DOHH2 (cell line): Measurements from ENCODE around the gene TAX1BP3.
"Not testable (repeated sequence)": the region's sequence is repeated elsewhere in the genome, so short reads cannot be mapped to it uniquely, and the experiment has no call there.

Experiments used
- H3F3A ChIP-seq: fragments of 200-600 bp; sonication (generic), shearing (Covaris generic); 2 replicates; pipeline ENCODE4 v1.6.0; 2016; ENCODE audit warnings: antibody characterized with exemption, mild to moderate bottlenecking; ENCODE audit not compliant: control insufficient read depth, insufficient read depth
- H3K27ac ChIP-seq: fragments of 200-600 bp; sonication (generic); 2 replicates; pipeline ENCODE4 v1.5.1; 2014; ENCODE audit warnings: low read depth, mild to moderate bottlenecking, low read length, moderate library complexity
- H3K27me3 ChIP-seq: fragments of 200-600 bp; sonication (generic); 2 replicates; pipeline ENCODE4 v1.6.1; 2014; ENCODE audit warnings: mild to moderate bottlenecking, low read length, mixed read lengths; ENCODE audit not compliant: control insufficient read depth
- H3K36me3 ChIP-seq: fragments of 200-600 bp; sonication (generic); 2 replicates; pipeline ENCODE4 v1.6.1; 2014; ENCODE audit warnings: mild to moderate bottlenecking, low read length, moderate library complexity, mixed read lengths; ENCODE audit not compliant: control insufficient read depth
- H3K4me1 ChIP-seq: fragments of 200-600 bp; sonication (generic); 2 replicates; pipeline ENCODE4 v1.6.1; 2014; ENCODE audit warnings: mild to moderate bottlenecking, low read length, mixed read lengths; ENCODE audit not compliant: control insufficient read depth
- H3K4me2 ChIP-seq: fragments of 200-600 bp; sonication (generic); 2 replicates; pipeline ENCODE4 v1.6.0; 2014; ENCODE audit warnings: mild to moderate bottlenecking, low read length, moderate library complexity
- H3K4me3 ChIP-seq: fragments of 200-600 bp; sonication (generic); 2 replicates; pipeline ENCODE4 v1.5.1; 2014; ENCODE audit warnings: mild to moderate bottlenecking, low read length, mixed read lengths
- H3K79me2 ChIP-seq: fragments of 200-600 bp; sonication (generic); 2 replicates; pipeline ENCODE4 v1.6.1; 2014; ENCODE audit warnings: mild to moderate bottlenecking, low read length, mixed read lengths; ENCODE audit not compliant: control insufficient read depth
- H3K9me2 ChIP-seq: fragments of 200-600 bp; sonication (generic); replicated peaks from 2 replicates; pipeline ENCODE4 v1.6.1; 2014; ENCODE audit warnings: mild to moderate bottlenecking, low read length, mixed read lengths; ENCODE audit not compliant: control insufficient read depth
- H3K9me3 ChIP-seq: fragments of 200-600 bp; sonication (generic); 2 replicates; pipeline ENCODE4 v1.6.1; 2014; ENCODE audit warnings: antibody characterized with exemption, low read length, mixed read lengths; ENCODE audit not compliant: control insufficient read depth, insufficient read depth
- H4K20me1 ChIP-seq: fragments of 200-600 bp; sonication (generic); 2 replicates; pipeline ENCODE4 v1.6.0; 2014; ENCODE audit warnings: low read depth, mild to moderate bottlenecking, antibody characterized with exemption, low read length, moderate library complexity; ENCODE audit not compliant: control insufficient read depth, insufficient read depth
- EZH2phosphoT487 ChIP-seq: fragments of 200-600 bp; sonication (generic); IDR thresholded peaks from 2 replicates; pipeline ENCODE4 v1.6.1; 2017; ENCODE audit warnings: borderline replicate concordance, mild to moderate bottlenecking, antibody characterized with exemption, low read length, moderate library complexity, mixed read lengths
- TF ChIP-seq, protein P1 (sequence below): fragments of 200-600 bp; sonication (generic); IDR thresholded peaks from one replicate; pipeline ENCODE4 v1.5.1; 2014; ENCODE audit warnings: antibody characterized with exemption, mild to moderate bottlenecking, low read depth, low read length; ENCODE audit not compliant: poor library complexity, severe bottlenecking

The TAX1BP3 gene

GRCh38 chr17:3710951-3711383, 42.6 kb upstream of the TAX1BP3 start:
- H3K27ac ChIP-seq, result peak overlapping the region; percentile 30; the same call in 1 of the 2 replicates
- TF ChIP-seq, protein P1, sequence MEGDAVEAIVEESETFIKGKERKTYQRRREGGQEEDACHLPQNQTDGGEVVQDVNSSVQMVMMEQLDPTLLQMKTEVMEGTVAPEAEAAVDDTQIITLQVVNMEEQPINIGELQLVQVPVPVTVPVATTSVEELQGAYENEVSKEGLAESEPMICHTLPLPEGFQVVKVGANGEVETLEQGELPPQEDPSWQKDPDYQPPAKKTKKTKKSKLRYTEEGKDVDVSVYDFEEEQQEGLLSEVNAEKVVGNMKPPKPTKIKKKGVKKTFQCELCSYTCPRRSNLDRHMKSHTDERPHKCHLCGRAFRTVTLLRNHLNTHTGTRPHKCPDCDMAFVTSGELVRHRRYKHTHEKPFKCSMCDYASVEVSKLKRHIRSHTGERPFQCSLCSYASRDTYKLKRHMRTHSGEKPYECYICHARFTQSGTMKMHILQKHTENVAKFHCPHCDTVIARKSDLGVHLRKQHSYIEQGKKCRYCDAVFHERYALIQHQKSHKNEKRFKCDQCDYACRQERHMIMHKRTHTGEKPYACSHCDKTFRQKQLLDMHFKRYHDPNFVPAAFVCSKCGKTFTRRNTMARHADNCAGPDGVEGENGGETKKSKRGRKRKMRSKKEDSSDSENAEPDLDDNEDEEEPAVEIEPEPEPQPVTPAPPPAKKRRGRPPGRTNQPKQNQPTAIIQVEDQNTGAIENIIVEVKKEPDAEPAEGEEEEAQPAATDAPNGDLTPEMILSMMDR, result no peak
- no peak for TF ChIP-seq EZH2phosphoT487
- peaks cover 24% of the 10 kb centered on the region for H3F3A ChIP-seq
- no peaks in the 10 kb centered on the region for H3K9me3 ChIP-seq
- H4K20me1 ChIP-seq, result no peaks in the 10 kb centered on the region
- H3K79me2 ChIP-seq, result no peaks in the 10 kb centered on the region
- H3K4me3 ChIP-seq, result peak overlapping the region; percentile 13; the same call in 1 of the 2 replicates
- peak overlapping the region; percentile 34 for H3K4me2 ChIP-seq
- no peaks in the 10 kb centered on the region for H3K27me3 ChIP-seq
- no peaks in the 10 kb centered on the region for H3K9me2 ChIP-seq
- H3K4me1 ChIP-seq, result peaks cover 43% of the 10 kb centered on the region
- H3K36me3 ChIP-seq, result peaks cover 32% of the 10 kb centered on the region

DNA sequence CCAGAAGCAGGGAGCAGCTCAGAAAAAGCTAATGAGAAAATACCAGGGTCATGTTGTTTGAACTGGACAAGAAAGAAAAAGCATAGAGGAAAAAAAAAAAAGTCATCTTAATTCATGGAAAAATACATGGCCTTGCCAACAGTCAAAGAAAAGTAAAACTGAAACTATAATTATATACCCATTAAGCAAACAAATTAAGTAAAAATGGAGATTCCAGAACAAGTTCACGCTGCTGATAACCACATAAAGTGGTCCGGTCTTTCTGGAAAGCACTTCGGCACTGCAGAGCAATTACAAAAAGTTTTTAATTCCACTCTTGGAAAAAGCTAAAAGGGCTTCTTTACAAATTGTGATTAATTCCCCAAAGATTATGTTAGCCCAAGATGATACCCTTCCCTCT, 40.0 kb upstream of the TAX1BP3 start:
- H3K9me3 ChIP-seq, result no peaks in the 10 kb centered on the region
- TF ChIP-seq, protein P1, result no peak
- H3F3A ChIP-seq, result peaks cover 21% of the 10 kb centered on the region
- no peaks in the 10 kb centered on the region for H3K9me2 ChIP-seq
- H3K27ac ChIP-seq, result no peak overlapping the region
- no peak overlapping the region for H3K4me3 ChIP-seq
- peaks cover 16% of the 10 kb centered on the region for H3K36me3 ChIP-seq
- peaks cover 32% of the 10 kb centered on the region for H3K4me1 ChIP-seq
- no peaks in the 10 kb centered on the region for H3K27me3 ChIP-seq
- no peaks in the 10 kb centered on the region for H4K20me1 ChIP-seq
- no peaks in the 10 kb centered on the region for H3K79me2 ChIP-seq
- H3K4me2 ChIP-seq, result no peak overlapping the region

DNA sequence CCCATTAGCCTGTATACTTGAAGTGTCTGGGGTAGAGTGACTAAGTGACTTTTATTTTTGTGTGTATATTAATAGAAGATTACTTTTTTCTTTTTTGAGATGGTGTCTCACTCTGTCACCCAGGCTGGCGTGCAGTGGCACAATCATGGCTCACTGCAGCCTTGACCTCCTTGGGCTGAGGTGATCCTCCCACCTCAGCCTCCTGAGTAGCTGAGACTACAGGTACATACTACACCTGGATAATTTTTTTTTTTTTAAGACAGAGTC, 37.3 kb upstream of the TAX1BP3 start:
- peaks cover 12% of the 10 kb centered on the region; the same call in 1 of the 2 replicates for H3F3A ChIP-seq
- H3K79me2 ChIP-seq, H3K4me1 ChIP-seq, H3K36me3 ChIP-seq, H3K9me2 ChIP-seq, H3K27me3 ChIP-seq, H3K9me3 ChIP-seq, H4K20me1 ChIP-seq, H3K27ac ChIP-seq, H3K4me3 ChIP-seq, H3K4me2 ChIP-seq: not testable (repeated sequence)

DNA sequence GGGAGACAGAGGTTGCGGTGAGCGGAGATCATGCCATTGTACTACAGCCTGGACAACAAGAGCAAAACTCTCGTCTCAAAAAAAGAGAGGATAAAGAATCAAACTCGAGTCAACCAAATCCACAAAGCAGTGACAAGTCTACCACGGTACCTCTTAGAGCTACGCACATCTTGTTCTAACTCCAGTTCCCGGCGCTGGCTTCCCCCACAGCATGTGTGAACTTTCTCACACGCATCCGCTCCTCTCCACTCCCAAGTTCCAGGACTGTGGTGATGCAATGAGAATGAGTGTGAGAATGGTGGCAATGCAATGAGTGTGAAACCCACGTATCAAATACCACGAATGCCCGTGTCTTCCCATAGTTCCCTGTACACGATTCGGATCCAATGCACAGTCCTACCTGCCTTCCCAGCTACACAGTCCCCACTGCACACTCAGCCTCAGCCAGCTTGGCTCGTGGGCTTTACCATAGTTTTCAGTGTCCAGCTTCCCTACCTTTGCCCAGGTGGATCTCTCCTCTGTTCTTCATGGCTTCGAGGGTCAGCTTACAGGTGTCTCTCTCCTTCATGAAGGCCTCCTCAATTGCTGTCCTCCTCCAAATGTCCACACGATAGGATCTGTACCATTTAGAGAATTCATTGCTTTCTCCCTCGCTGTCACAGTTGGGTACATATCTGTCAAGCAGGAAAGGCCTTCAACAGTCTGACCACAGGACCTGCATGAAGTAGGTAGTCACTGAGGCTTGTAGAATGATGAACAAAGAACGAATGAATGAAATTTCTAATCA, 36.7 kb upstream of the TAX1BP3 start:
- Histone ChIP-seq H4K20me1 (no peaks in the 10 kb centered on the region), H3K36me3 (no peaks in the 10 kb centered on the region), H3K9me3 (no peaks in the 10 kb centered on the region), H3K9me2 (no peaks in the 10 kb centered on the region), H3K4me1 (0 out of 2 replicates have a peak, but pooled peaks cover 3% of the 10 kb centered on the region), H3K27ac (no peak overlapping the region), H3K4me2 (no peak overlapping the region), H3K4me3 (no peak overlapping the region), H3K79me2 (no peaks in the 10 kb centered on the region), H3K27me3 (no peaks in the 10 kb centered on the region), H3F3A (peaks cover 12% of the 10 kb centered on the region; the same call in 1 of the 2 replicates)
- no peak for TF ChIP-seq EZH2phosphoT487
- TF ChIP-seq, protein P1, result no peak

DNA sequence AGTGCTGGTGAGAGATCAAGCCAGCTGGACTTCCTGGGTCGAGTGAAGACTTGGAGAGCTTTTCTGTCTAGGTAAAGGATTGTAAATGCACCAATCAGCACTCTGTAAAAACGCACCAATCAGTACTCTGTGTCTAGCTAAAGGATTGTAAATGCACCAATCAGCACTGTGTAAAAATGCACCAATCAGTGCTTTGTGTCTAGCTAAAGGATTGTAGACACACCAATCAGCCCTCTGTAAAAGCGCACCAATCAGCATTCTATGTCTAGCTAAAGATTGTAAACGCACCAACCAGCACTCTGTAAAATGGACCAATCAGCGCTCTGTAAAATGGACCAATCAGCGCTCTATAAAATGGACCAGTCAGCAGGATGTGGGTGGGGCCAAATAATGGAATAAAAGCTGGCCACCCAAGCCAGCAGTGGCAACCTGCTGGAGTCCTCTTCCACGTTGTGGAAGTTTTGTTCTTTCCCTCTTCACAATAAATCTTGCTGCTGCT, 33.7 kb upstream of the TAX1BP3 start:
- not testable (repeated sequence) for H3F3A ChIP-seq, H3K4me1 ChIP-seq, H3K9me2 ChIP-seq, H3K27me3 ChIP-seq, H3K27ac ChIP-seq, H3K36me3 ChIP-seq, H3K79me2 ChIP-seq, H4K20me1 ChIP-seq, H3K4me3 ChIP-seq, H3K9me3 ChIP-seq, H3K4me2 ChIP-seq
